Activated CD4-positive, CD25-positive, alpha-beta regulatory T cell treated with anti-CD3 and anti-CD28 coated beads, Interleukin-2, amount 50 U/mL, for 24 hours (primary cell): ENCODE measurements around the gene PNRC2.

ENCODE experiments used
- ATAC-seq, 2 donors: fragments of 150-1000 bp; cut with Tn5 transposase; one replicate each; pipeline ENCODE4 v1.10.0; 2021; ENCODE audit warnings: mild to moderate bottlenecking in 1 of 2, moderate library complexity in 1 of 2

Gene PNRC2, protein sequence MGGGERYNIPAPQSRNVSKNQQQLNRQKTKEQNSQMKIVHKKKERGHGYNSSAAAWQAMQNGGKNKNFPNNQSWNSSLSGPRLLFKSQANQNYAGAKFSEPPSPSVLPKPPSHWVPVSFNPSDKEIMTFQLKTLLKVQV

DNA sequence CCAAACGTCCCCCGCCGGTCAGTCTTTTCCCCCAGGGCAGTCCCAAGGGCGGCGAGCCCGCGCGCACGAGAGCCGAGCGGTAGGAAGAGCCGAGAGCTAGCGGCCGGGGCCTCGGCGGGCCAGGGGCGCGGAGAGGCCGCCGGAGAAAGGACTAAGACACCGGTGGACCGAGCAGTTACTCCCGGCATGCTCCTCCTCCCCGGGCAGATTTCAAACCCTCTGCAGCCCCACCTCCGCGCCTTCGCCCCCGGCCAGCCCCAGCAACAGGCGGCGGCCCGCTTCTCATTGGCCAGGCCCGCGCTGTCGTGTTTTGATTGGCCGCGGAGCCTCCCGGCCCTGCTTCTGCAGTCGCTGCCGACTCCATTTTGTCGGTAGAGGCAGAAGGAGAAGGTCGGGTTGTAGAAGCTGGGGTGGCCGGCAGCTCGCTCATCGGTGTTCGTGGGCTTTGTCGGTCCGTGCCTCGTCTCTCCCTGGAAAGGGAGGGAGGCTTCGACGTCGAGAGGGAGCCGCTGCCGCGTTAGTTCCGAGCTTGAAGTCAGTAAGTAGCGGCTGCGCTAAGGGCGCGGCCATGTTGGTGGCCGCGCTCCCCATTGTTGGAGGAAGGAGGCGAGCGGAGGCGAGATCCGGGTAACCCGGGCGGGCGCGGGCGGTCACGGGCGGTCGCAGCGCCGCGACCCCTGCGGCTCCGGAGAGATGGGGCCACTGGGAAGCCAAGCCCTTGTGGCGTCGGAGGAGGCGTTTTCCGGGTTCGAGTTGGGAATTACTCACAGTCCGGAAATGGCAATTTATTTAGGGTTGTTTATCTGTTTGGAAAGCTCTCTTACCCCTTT, at the start of gene PNRC2:
TSS of gene PNRC2 (plus strand) at position 368 of the 830 bp plus-strand sequence. CDS start 1,630 bp downstream, outside the sequence.
- ATAC-seq, result peak; percentile 88 to 91

DNA sequence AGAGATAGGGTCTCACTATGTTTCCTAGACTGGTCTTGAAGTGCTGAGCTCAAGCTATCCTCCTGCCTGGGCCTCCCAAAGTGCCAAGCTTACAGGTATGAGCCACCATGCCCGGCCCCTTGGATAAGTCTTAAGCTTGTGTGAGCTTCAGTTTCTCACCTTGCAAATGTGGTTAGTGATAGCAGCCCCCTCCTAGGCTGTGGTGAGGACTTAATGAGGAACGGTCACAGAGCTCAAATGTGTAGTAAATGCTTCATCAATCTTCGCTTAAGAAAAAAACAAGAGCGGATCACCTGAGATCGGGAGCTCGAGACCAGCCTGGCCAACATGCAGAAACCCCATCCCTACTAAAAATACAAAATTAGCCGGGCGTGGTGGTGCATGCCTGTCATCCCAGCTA, 49.5 kb upstream of the PNRC2 start:
- ATAC-seq, result peak in 1 of 2 donors; percentile 11

DNA sequence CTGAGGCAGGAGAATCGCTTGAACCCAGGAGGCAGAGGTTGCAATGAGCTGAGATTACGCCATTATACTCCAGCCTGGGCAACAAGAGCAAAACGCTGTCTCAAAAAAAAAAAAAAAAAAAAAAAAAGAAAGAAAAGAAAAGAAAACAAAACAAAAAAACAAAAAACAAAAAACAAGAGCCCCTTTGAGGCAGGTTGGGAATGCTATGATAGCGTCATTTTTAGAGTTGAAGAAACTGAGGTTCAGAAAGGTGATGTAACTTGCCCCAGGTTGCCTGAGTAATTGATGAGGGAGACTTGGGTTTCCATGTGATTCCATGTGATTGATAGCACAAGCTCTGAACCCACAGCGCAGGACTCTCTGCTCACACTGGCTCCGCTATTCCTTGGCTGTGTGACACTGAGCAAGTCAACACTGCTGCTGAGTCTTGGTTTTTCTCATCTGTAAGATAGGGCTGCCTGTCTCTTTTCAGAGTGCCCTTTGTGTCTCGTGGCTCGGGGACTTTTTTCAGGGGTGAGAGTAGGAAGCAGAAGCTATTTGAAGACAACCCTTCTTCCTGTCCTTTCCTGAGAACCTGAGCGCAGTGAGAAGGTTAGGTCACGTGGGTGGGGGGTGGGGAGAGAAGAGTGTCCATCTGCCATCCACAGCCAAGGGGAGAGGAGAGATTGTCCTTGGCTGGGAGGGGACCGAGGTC, 48.9 kb upstream of the PNRC2 start:
- no peak for ATAC-seq

DNA sequence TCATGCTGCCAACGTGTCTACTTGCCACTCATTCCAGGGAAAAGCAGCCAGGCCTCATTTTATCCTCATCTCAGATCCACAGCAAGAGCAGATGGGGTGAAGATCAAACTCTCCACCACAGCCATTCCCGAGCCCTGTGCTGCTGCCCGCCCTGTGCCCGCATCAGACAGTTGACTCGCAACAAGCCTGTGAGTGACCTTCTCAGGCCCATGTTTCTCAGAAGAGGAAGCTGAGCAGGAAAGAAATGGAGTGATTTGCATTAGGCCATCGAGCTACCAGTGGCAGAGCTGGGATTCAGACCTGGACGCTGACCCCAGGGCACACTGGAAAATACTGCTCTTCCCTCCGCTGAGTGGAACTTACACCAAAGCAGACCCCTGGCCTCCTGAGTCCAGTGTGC, 47.7 kb upstream of the PNRC2 start:
- no peak for ATAC-seq

DNA sequence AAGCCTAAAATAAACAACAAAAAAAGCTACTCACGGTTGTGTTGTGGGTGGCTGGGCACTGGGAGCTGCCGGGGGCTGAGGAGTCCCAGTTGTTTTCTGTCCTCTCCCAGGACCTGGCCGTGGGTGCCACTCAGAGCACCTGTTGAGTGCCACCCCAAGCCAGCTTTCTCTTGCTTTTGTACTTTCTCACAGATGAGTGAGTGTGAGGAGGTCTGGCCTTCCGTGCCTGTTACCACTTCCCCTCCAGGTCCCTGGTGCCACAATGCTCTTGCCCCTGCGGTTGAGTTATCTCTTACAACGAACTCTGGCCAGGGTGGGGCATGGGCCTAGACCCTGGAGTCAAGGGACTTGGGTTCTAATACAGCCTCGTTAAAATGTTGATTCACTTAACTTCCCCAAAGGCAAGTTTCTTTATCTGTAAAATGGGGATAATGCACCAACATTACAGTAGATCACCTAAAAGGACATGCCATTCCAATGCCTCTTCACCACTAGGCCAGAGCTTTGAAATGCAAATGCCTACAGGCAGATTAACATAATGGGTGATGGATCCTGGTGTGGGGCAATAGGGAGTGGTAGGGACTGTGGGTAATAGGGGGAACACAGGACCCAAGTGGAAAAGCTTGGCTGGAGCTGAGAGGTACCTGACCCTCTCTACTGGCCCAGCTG, 46.3 kb upstream of the PNRC2 start, which contains the start of gene CNR2:
TSS of gene CNR2 (minus strand) at position 151 of the 669 bp plus-strand sequence. CDS start 37,745 bp downstream, outside the sequence.
- ATAC-seq, result no peak

DNA sequence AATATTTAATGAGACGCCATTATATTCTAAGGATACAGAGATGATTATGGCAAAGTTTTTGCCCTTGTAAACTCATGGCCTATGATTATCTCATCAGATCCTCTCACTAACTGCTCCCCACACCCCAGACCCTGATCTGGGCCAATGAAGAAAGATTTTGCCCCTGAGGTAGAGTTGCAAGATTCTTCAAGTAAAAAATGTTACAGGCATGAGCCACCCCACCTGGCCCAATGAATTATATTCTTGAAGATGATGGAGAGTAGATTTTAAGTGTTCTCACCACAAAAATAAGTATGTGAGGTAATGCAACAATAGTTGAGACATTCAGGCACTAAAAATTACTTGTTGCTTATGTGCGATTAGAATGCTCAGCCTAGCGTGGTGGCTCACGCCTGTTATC, 44.7 kb upstream of the PNRC2 start:
- no peak for ATAC-seq

DNA sequence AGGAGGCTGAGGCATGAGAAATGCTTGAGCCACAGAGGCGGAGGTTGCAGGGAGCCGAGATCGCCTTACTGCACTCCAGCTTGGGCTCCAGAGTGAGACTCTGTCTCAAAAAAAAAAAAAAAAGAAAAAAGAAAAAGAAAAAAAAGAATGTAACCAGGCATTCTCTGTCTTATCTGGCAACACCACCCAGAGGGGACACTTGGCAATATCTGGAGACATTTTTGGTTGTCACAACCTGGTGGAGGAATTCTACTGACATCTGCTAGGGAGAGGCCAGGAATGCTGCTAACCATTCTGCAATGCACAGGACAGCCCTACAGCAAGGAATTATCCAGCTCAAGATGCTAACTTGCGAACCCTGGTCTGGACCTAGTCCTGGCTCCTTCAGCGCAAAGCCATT, 44.2 kb upstream of the PNRC2 start:
- no peak for ATAC-seq

DNA sequence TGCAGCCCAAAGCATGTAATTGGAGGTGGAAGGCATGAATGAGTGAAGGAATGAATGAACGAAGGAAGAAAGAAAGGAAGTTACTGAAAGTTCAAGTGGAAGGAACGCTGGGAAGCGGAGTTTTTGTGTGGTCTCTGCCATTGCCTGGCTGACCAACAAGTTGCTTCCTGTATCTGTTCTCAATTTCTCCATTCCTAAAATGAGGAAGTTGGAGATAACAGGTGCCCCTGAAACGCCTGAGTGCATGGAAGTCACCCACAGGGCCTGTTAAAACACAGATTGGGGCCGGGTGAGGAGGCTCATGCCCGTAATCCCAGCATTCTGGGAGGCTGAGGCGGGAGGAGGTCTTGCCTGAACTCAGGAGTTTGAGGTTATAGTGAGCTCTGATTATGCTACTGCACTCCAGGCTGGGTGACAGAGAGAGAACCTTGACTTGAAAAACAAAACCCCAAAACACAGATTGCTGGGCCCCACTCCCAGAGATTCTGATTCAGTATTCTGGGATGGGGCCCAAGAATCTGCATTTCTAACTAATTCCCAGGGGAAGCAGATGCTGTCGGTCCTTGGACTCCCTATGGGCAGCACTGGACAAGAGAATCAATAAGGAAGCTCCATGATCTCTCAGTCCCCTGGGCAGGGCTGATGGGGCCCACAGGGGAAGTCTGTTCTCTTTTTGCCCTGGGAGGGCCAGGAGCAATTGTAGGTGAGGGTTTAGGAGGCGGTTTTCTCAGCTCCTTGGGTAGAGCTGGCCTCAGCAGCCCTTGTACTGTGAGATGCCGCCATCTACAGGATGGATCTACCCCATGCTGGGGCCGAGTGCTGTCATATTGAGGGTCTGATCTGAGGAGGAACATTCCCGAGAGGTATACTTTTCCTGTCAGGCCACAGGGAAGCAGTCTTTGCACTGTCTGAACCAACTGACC, 43.2 kb upstream of the PNRC2 start:
- ATAC-seq, result peak; percentile 75 to 80

DNA sequence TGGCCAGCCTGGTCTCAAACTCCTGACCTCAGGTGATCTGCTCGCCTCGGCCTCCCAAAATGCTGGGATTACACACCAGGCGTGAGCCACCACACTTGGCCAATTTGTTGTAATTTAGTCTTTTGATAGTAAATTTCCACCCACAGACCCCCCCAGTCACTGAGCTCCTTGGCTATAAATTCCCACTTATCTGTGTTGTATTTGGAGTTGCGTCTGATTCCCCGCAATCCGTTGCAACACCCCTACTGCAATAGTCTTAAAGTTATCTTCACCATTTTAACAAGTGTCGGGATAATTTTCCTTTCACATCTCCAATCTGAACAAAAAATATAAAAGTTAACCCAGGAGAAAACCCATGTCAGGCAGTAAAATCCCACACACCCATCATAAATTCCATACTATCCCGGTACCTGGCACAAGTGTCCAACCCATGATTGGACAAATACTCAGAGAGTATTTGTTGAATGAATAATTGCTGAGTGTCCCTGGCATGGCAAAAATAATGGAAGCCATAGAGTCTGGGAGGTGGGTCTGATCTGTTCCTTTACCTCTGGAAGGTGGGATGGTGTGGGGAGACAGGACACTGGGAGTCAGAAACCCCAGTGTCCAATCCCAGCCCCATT, 37.2 kb upstream of the PNRC2 start:
- ATAC-seq, result no peak

DNA sequence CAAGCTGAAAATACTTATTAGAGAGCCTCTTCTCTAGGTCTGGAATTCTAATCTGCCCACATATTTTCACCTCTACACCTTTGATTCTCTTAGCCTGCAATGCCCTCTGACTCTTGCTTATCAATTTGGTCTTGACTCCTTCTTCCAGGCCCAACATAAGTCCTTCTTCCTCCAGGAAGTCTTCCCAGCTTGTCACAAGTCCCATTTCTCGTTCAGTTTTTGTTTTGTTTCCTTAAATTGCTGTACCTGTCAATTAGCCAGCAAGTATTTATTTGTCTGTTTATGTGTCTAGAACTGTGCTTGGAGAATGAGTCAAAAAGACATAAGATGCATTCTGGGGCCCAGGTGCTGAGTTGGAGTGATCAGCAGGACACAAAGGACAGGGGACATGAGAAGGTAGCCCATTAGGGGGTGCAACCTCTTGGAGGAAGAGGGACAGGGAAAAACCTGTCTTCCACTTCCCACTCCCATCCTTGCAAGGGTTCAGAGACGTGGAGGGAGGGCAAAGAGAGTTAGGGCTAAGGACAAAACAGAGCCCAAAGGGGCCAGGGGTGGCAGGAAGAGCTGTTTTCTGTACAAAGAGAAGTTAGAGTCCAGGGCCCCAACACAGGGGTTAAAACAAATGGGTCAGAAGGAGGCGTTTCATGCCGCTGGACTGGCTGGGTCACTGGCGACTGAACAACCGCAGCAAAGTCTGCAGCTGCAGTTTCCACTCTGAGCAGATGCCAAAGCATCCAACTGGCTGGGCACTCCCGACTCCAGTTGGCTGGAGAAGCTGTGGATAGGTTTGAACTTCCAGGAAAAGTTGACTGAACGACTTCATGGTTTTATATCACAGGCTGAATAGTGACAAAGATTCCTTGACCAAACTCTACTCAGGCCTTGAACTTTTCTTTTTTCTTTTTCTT, 35.8 kb upstream of the PNRC2 start:
- ATAC-seq, result no peak

DNA sequence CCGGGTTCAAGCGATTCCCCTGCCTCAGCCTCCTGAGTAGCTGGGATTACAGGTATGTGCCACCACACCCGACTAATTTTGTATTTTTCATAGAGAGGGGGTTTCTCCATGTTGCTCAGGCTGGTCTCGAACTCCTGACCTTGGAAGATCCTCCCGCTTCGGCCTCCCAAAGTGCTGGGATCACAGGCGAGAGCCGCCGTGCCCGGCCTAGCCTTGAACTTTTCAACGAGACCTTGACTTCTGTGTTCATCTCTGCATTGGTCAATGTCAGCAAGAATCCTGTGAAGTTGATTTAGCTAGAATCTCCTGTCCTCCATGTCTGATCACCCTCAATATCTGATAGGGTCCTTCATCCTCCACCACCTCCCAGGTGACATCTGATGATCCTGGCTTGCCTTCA, 35.0 kb upstream of the PNRC2 start:
- ATAC-seq, result no peak

DNA sequence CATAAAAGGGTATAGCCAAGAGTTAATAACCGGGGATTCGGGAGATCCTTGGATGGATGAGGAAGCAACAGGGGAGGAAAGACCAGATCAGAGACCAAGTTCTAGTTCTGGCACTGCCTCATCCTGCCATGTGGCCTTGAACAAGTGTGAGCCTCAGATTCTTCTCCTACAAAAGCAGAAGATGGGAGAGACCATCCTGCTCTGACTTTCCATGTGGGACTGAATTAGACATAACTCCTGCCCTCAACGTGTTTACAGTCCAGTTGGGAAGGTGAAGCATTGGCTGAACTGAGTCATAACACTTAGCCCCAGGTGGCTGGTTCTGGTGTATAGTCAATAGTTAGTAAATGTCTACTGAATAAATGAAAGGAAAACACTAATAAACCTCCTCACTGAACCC, 34.3 kb upstream of the PNRC2 start:
- ATAC-seq, result no peak

DNA sequence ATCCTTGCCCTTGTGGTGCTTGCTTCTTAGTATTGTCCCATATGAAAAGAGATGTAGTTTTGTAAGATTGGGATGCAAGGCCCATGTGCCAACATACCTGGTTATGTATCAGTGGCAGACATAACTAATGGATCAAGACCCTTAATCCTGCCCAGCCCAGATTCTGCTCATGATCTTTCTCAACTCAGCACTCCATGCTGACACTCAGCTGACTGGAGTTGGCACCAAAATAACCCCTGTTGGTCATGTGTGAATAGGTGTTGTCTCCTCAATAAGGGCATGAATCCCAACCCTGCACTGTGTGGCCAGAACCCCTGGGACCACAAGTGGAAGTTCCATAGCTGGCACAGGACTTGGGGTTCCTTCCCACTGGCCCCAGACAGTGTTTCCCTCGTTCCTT, 32.5 kb upstream of the PNRC2 start:
- no peak for ATAC-seq

DNA sequence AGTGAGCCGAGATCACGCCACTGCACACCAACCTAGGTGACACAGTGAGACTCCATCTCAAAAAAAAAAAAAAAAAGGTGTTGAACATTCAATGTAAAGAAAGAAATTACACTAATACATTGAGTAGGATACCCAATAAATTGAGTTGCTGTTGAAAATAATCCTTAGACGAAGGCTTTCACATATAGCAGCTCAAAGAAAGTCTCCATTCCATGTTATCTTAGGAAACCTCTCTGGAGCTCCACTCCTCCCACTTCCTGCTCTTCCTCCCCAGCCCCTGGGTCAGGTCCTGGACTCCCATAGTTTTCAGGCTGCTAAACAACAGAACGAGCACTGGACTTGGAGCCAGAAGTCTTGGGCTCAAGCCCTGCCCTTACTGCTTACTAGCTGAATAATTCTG, 30.8 kb upstream of the PNRC2 start:
- no peak for ATAC-seq

DNA sequence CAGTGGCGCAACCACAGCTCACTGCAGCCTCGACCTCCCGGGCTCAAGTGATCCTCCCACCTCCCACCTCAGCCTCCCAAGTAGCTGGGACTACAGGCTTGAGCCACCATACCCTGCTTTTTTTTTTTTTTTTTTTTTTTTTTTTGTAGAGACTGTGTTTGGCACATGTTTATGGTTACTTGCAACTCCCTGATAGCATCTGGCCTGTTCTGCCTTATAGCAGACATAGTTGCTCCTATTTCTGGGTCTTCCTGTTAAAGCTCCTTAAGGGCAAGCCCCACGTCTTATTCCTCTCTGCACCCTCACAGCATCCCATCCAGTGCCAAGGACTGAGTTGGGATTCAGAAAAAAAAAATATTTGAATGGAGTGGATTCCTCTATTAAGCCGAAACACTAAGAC, 29.4 kb upstream of the PNRC2 start:
- no peak for ATAC-seq

DNA sequence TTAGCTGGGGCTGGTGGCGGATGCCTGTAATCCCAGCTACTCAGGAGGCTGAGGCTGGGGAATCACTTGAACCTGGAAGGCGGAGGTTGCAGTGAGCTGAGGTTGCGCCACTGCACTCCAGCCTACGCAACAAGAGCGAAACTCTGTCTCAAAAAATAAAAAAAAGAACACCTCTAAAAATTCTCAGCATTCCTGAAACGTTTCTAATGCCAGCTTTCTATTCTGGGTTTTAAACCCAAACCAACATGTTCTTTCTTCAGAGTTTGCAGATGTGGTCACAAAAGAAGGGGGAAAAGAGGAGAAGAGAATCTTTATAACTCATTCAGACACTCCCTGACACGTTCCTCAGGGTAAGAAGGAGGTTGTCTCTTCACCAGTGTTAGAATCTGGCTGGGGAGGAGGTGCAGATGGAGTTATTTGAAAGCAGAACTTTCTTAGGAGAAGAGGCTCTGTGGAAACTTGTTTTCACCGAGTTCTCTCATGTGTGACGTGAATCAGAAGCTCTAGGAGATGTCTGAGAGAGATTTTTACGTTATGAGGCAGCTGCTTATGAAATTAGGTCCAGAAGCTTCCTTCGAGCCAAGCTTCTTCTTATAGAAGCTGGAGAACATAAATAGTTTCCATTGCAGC, 28.7 kb upstream of the PNRC2 start:
- ATAC-seq, result no peak

DNA sequence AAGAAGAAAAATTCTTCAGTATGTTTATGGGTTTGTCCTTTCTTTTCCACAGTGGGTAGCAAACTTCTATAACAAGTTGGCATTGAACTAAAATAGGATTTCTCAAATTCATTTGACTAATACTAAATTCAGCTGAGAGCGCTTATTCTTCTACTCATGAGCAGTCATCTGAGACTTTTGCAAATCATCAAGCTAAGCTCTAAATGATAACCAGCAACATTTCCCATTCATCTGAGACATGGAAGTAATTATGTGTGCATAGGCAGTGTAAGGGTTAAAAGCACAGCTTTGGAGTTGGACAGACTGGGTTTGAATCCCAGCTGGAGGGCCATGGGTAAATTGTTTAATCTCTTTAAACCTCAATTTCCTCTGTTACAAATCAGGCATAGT, 28.1 kb upstream of the PNRC2 start:
- ATAC-seq, result no peak

DNA sequence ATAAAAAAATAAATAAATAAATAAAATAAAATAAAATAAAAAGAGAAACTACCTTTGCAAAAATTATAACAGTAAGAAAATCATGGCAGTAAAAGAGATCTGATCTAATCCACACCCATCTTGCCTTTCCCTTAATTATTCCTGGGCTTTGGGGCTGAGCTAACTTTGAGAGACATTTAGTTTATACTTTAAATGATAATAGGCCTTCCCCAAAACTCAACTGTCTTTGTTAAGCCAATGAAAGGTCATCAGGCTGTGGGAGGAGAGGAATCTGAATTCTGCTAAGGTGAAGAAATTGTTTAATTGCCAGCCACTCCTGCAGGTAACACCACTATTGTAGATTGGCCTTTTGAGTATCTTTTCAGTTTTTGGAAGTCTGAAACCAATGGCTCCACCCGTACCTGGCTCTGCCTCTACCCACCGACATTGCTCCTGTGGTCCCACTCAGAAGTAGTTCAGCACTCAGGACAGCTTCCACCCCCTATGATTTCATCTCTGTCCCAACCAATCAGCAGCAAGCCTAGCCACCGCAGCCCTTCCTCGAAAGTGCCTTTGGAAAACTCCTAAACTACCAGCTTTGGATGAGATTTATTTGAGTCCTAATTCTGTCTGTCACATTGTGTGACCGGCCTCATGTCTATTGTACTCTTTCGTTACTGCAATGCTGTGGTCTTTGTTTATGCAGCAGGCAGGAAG, 23.0 kb upstream of the PNRC2 start:
- ATAC-seq, result no peak

DNA sequence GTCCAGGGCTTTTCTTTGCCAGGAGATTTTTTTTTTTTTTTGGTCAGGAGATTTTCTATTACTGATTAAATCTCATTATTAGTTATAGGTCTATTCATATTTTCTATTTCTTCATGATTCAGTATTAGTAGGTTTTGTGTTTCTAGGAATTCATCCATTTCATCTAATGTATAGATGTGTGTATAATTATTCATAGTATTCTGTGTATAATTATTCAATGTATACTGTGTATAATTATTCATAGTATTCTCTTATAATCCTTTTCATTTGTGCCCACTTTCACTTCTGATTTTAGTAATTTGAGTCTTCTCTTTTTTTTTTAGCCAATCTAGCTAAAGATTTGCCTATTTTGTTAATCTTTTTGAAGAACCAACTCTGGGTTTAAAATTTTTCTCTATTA, 12.3 kb upstream of the PNRC2 start:
- peak; percentile 58 to 78 for ATAC-seq
